HepG2 (cell line): ENCODE measurements around the gene PATL2.

Experiments used
- CBFB ChIP-seq: sonication (generic); formaldehyde crosslinking; IDR thresholded peaks from 2 replicates; pipeline ENCODE4 v1.4.0; 2020; ENCODE audit warnings: missing genetic modification reagents
- EP300 ChIP-seq, 3 experiments: sonication (generic) in 1 of 3; formaldehyde crosslinking in 1 of 3; IDR thresholded peaks; 2 replicates each; pipeline versions ENCODE4 v1.5.1 to v1.6.1; 2011 to 2020; ENCODE audit warnings: low read depth in 2 of 3, low read length in 2 of 3, borderline replicate concordance in 1 of 3, improper control_type of control experiment in 1 of 3, mild to moderate bottlenecking in 1 of 3, missing genetic modification reagents in 1 of 3, moderate library complexity in 1 of 3
- FOXK2 ChIP-seq: fragments of 450-650 bp; IDR thresholded peaks from 2 replicates; pipeline ENCODE4 v1.6.1; 2016
- HMG20A ChIP-seq: IDR thresholded peaks from 2 replicates; pipeline ENCODE4 v1.6.1; 2016; ENCODE audit warnings: borderline replicate concordance
- IRF9 ChIP-seq: sonication (generic); formaldehyde crosslinking; IDR thresholded peaks from 2 replicates; pipeline ENCODE4 v1.8.0; 2022; ENCODE audit warnings: missing genetic modification reagents, mild to moderate bottlenecking, borderline replicate concordance
- MED1 ChIP-seq: sonication (generic); formaldehyde crosslinking; IDR thresholded peaks from 2 replicates; pipeline ENCODE4 v1.4.0; 2020; ENCODE audit warnings: missing genetic modification reagents
- POLR2AphosphoS5 ChIP-seq: IDR thresholded peaks from 2 replicates; pipeline ENCODE4 v1.6.1; 2012; ENCODE audit warnings: low read depth, low read length
- SIN3A ChIP-seq: IDR thresholded peaks from 2 replicates; pipeline ENCODE4 v1.6.1; 2011; ENCODE audit warnings: low read depth, mild to moderate bottlenecking, control low read depth, low read length, borderline replicate concordance
- TP53 ChIP-seq: sonication (generic); formaldehyde crosslinking; conservative IDR thresholded peaks from 2 replicates; pipeline ENCODE4 v1.4.0; 2020; ENCODE audit warnings: missing genetic modification reagents
- ZBTB14 ChIP-seq: sonication (generic); formaldehyde crosslinking; IDR thresholded peaks from 2 replicates; pipeline ENCODE4 v1.4.0; 2020; ENCODE audit warnings: missing genetic modification reagents
- ZBTB38 ChIP-seq: sonication (generic); formaldehyde crosslinking; IDR thresholded peaks from 2 replicates; pipeline ENCODE4 v1.5.1; 2020; ENCODE audit warnings: mild to moderate bottlenecking, missing genetic modification reagents
- ZFP37 ChIP-seq: sonication (generic); formaldehyde crosslinking; IDR thresholded peaks from 2 replicates; pipeline ENCODE4 v1.4.0; 2020; ENCODE audit warnings: missing genetic modification reagents, borderline replicate concordance
- ZNF800 ChIP-seq: sonication (generic); formaldehyde crosslinking; IDR thresholded peaks from 2 replicates; pipeline ENCODE4 v1.4.0; 2020; ENCODE audit warnings: missing genetic modification reagents

GRCh38 chr15:44729408-44730127, 18.4 kb upstream of the PATL2 start:
- no peak for TF ChIP-seq ZBTB38 (CRISPR knock-in tag)
- TF ChIP-seq MED1 = no peak
- TF ChIP-seq ZFP37 (CRISPR knock-in tag) = no peak
- TF ChIP-seq SIN3A = no peak
- no peak for TF ChIP-seq POLR2AphosphoS5
- no peak for TF ChIP-seq FOXK2
- TF ChIP-seq EP300 (IDR thresholded peaks at IDR 0.05; ENCODE audit: low read depth in 2 of 2, low read length in 2 of 2) = no peak
- TF ChIP-seq EP300 (CRISPR knock-in tag; IDR thresholded peaks at IDR 0.05; ENCODE audit: borderline replicate concordance) = no peak
- no peak for TF ChIP-seq ZBTB14 (CRISPR knock-in tag)
- no peak for TF ChIP-seq ZNF800
- no peak for TF ChIP-seq HMG20A
- TF ChIP-seq TP53 (CRISPR knock-in tag) = no peak; the same call in 1 of the 2 replicates
- TF ChIP-seq IRF9 (CRISPR knock-in tag) = no peak
- TF ChIP-seq CBFB (CRISPR knock-in tag) = no peak
